Fibroblast of skin of right quadriceps (primary cell): Measurements from ENCODE around the gene CLDN24.

ENCODE experiments used
- DNase-seq: peaks from one replicate; pipeline ENCODE4 v3.0.0-alpha.2; 2013

CLDN24 gene

GRCh38 chr4:183322326-183322725 lies at the start of gene CLDN24:
TSS of gene CLDN24 (minus strand) at chr4:183322426. CDS start at chr4:183322426, 0 bp downstream.
- DNase-seq, result no peak

GRCh38 chr4:183370786-183371185 lies 48.6 kb upstream of the CLDN24 start:
- DNase-seq, result no peak

- DNase-seq, result no peak
Measured at GRCh38 chr4:183369073-183369472, 46.8 kb upstream of the CLDN24 start.

- DNase-seq, result peak; percentile 27
Measured at GRCh38 chr4:183366206-183366835, 44.1 kb upstream of the CLDN24 start.

GRCh38 chr4:183364025-183364424 lies 41.8 kb upstream of the CLDN24 start:
- DNase-seq, result no peak

- peak; percentile 39 for DNase-seq
Measured at GRCh38 chr4:183362916-183363542, 40.8 kb upstream of the CLDN24 start.

- DNase-seq, result no peak
Measured at GRCh38 chr4:183362036-183362435, 39.8 kb upstream of the CLDN24 start.

GRCh38 chr4:183360161-183360919 lies 38.1 kb upstream of the CLDN24 start:
- peak; percentile 81 for DNase-seq

- no peak for DNase-seq
Measured at GRCh38 chr4:183358215-183358755, 36.1 kb upstream of the CLDN24 start.

GRCh38 chr4:183356931-183357675 lies 34.9 kb upstream of the CLDN24 start:
- DNase-seq, result no peak

GRCh38 chr4:183356173-183356830 lies 34.1 kb upstream of the CLDN24 start:
- DNase-seq, result no peak

GRCh38 chr4:183355405-183355804 lies 33.2 kb upstream of the CLDN24 start:
- DNase-seq, result peak; percentile 87

- no peak for DNase-seq
Measured at GRCh38 chr4:183354219-183354618, 32.0 kb upstream of the CLDN24 start.

GRCh38 chr4:183353557-183353956 lies 31.3 kb upstream of the CLDN24 start:
- no peak for DNase-seq

GRCh38 chr4:183352546-183352945 lies 30.3 kb upstream of the CLDN24 start:
- DNase-seq, result no peak

GRCh38 chr4:183350317-183351071 lies 28.3 kb upstream of the CLDN24 start:
- peak; percentile 74 for DNase-seq

GRCh38 chr4:183349673-183350072 lies 27.4 kb upstream of the CLDN24 start:
- peak; percentile 94 for DNase-seq

- DNase-seq, result peak; percentile 99
Measured at GRCh38 chr4:183348706-183349659, 26.8 kb upstream of the CLDN24 start.

- no peak for DNase-seq
Measured at GRCh38 chr4:183348136-183348535, 25.9 kb upstream of the CLDN24 start.

GRCh38 chr4:183347566-183347965 lies 25.3 kb upstream of the CLDN24 start:
- peak; percentile 62 for DNase-seq
